ENCODE measurements around the gene CD58.

GRCh38 chr1:116472431-116472961, 98.3 kb downstream of the CD58 start:
- no peak for TF ChIP-seq CTCF (optimal IDR thresholded peaks at IDR 0.05 in 1 of 3, IDR thresholded peaks at IDR 0.05 in 1 of 3, conservative IDR thresholded peaks at IDR 0.05 in 1 of 3; ENCODE audit: extremely low read depth in 1 of 3, insufficient read depth in 2 of 3, low read length in 3 of 3)
- TF ChIP-seq EZH2 (IDR thresholded peaks at IDR 0.05; ENCODE audit: low read length), result no peak

All from keratinocyte (primary cell).